ENCODE measurements around the gene TBC1D4.

- TF ChIP-seq EZH2phosphoT487 (IDR thresholded peaks at IDR 0.05; ENCODE audit: insufficient read depth, low read depth) (no peak), EZH2 (IDR thresholded peaks at IDR 0.05; ENCODE audit: insufficient read depth, poor library complexity, severe bottlenecking) (no peak)
Measured at GRCh38 chr13:75418997-75419396, 63.0 kb downstream of the TBC1D4 start.

Data from GM23248 (cell line).